Measurements from ENCODE around the gene GPHA2.

GPHA2 gene

GRCh38 chr11:64929625-64930024, 6.1 kb downstream of the GPHA2 start:
- no peak for DNase-seq

- no peak for DNase-seq
Observed at GRCh38 chr11:64928957-64929356, 6.7 kb downstream of the GPHA2 start.

- DNase-seq: no peak
Observed at GRCh38 chr11:64926689-64927088, 9.0 kb downstream of the GPHA2 start.

- no peak for DNase-seq
Observed at GRCh38 chr11:64925536-64926436, 9.9 kb downstream of the GPHA2 start.

- DNase-seq: no peak
Observed at GRCh38 chr11:64924910-64925284, 10.8 kb downstream of the GPHA2 start.

- peak; percentile 91 to 92 for DNase-seq
Observed at GRCh38 chr11:64923944-64924909, 11.5 kb downstream of the GPHA2 start, which contains the start of gene PPP2R5B. Gene PPP2R5B, plus strand, starts transcription at chr11:64924689. Its CDS starts 1,046 bp downstream, at chr11:64925735.

- DNase-seq: no peak
Observed at GRCh38 chr11:64923151-64923661, 12.5 kb downstream of the GPHA2 start.

GRCh38 chr11:64921384-64921783, 14.3 kb downstream of the GPHA2 start:
- no peak for DNase-seq

- no peak for DNase-seq
Observed at GRCh38 chr11:64920124-64920523, 15.6 kb downstream of the GPHA2 start.

- no peak for DNase-seq
Observed at GRCh38 chr11:64919627-64920026, 16.1 kb downstream of the GPHA2 start.

GRCh38 chr11:64918017-64918416, 17.7 kb downstream of the GPHA2 start:
- no peak for DNase-seq

- no peak for DNase-seq
Observed at GRCh38 chr11:64917663-64917995, 18.1 kb downstream of the GPHA2 start.

- peak; percentile 99 to 100 for DNase-seq
Observed at GRCh38 chr11:64916775-64917662, 18.7 kb downstream of the GPHA2 start, which contains the start of gene ATG2A. Gene ATG2A, minus strand, starts transcription at chr11:64917209. Its CDS starts 74 bp downstream, at chr11:64917135.

GRCh38 chr11:64916040-64916774, 19.5 kb downstream of the GPHA2 start:
- DNase-seq: peak; percentile 68

GRCh38 chr11:64915376-64915887, 20.3 kb downstream of the GPHA2 start:
- DNase-seq: no peak

- DNase-seq: no peak
Observed at GRCh38 chr11:64914123-64914522, 21.6 kb downstream of the GPHA2 start.

GRCh38 chr11:64913171-64913727, 22.4 kb downstream of the GPHA2 start:
- DNase-seq: no peak

- no peak for DNase-seq
Observed at GRCh38 chr11:64911689-64912088, 24.0 kb downstream of the GPHA2 start.

- DNase-seq: no peak
Observed at GRCh38 chr11:64911142-64911541, 24.6 kb downstream of the GPHA2 start.

GRCh38 chr11:64910451-64911093, 25.1 kb downstream of the GPHA2 start:
- DNase-seq: no peak

Measured in CD4-positive, alpha-beta T cell treated with Interleukin-4 for 1 hour (primary cell).